ENCODE data around the gene SAPCD2.
A peak's percentile ranks its signal among the peaks of the same experiment; 100 is the strongest.

Gene SAPCD2

GRCh38 chr9:137080260-137081122 is 10.1 kb upstream of the SAPCD2 start:
- no peak for ATAC-seq

- ATAC-seq = no peak
These were observed 9.0 kb upstream of the SAPCD2 start for GRCh38 chr9:137079401-137079787.

GRCh38 chr9:137078701-137079400 is 8.5 kb upstream of the SAPCD2 start:
- ATAC-seq = no peak

- ATAC-seq = peak; percentile 14 to 33
These were observed 7.7 kb upstream of the SAPCD2 start for GRCh38 chr9:137077758-137078693.

GRCh38 chr9:137077010-137077747 is 6.8 kb upstream of the SAPCD2 start, which contains the start of gene UAP1L1:
Gene UAP1L1, plus strand, starts transcription at chr9:137077517. Its CDS starts 16 bp downstream, at chr9:137077533.
- peak; percentile 69 to 76 for ATAC-seq

- ATAC-seq = no peak
These were observed 6.3 kb upstream of the SAPCD2 start for GRCh38 chr9:137076636-137077009.

- no peak for ATAC-seq
These were observed 5.0 kb upstream of the SAPCD2 start for GRCh38 chr9:137075275-137075775.

GRCh38 chr9:137074657-137075274 is 4.4 kb upstream of the SAPCD2 start:
- ATAC-seq = no peak

GRCh38 chr9:137073992-137074399 is 3.6 kb upstream of the SAPCD2 start:
- no peak for ATAC-seq

- ATAC-seq = no peak
These were observed 925 bp upstream of the SAPCD2 start for GRCh38 chr9:137071282-137071681.

GRCh38 chr9:137070906-137071275 is 534 bp upstream of the SAPCD2 start:
- no peak for ATAC-seq

GRCh38 chr9:137069508-137070091 is 757 bp downstream of the SAPCD2 start:
- ATAC-seq = no peak

- no peak for ATAC-seq
These were observed 1.5 kb downstream of the SAPCD2 start for GRCh38 chr9:137068539-137069507.

GRCh38 chr9:137067860-137068538 is 2.4 kb downstream of the SAPCD2 start:
- ATAC-seq = peak; percentile 59 to 60

GRCh38 chr9:137066096-137066861 is 4.1 kb downstream of the SAPCD2 start:
- no peak for ATAC-seq

- ATAC-seq = no peak
These were observed 4.9 kb downstream of the SAPCD2 start for GRCh38 chr9:137065336-137065967.

GRCh38 chr9:137064880-137065164 is 5.5 kb downstream of the SAPCD2 start:
- no peak for ATAC-seq

All from activated CD4-positive, CD25-positive, alpha-beta regulatory T cell treated with anti-CD3 and anti-CD28 coated beads, Interleukin-2, amount 50 U/mL, for 24 hours (primary cell).